ENCODE measurements around the gene CRYL1. TPM values are rescaled to one million over a fixed set of nuclear protein-coding genes. Genes with fewer than 3 reads are reported as not detected.

Gene CRYL1
- total and polyA plus RNA-seq, 9 of the 15 experiments (the other 6 are each of a cell fraction or from before 2014, with no cell fraction given): 1.0 to 6.9 (median 2.4) TPM

GRCh38 chr13:20536992-20537391 lies 11.3 kb upstream of the CRYL1 start:
- H3K9me1 ChIP-seq (ENCODE audit: control insufficient read depth, insufficient read depth, low read length): no peaks in the 10 kb centered on the region
- no peak for TF ChIP-seq ZNF133 (CRISPR knock-in tag; IDR thresholded peaks at IDR 0.05)
- no peak for TF ChIP-seq SIRT6 (IDR thresholded peaks at IDR 0.05; ENCODE audit: low read depth, low read length)
- TF ChIP-seq ELF2 (CRISPR knock-in tag; IDR thresholded peaks at IDR 0.05): no peak
- no peak for TF ChIP-seq KDM1A (IDR thresholded peaks at IDR 0.05)
- no peak for TF ChIP-seq ZNF253 (CRISPR knock-in tag; conservative IDR thresholded peaks at IDR 0.05)
- no peak for TF ChIP-seq ID3 (CRISPR knock-in tag; IDR thresholded peaks at IDR 0.05)
- TF ChIP-seq ID3 (tag; IDR thresholded peaks at IDR 0.05): no peak
- no peak for TF ChIP-seq SNAPC5 (CRISPR knock-in tag; IDR thresholded peaks at IDR 0.05)
- TF ChIP-seq RBM25 (IDR thresholded peaks at IDR 0.05; ENCODE audit: low read depth, low read length, severe bottlenecking): peak; percentile 83
- no peak for TF ChIP-seq SNIP1 (IDR thresholded peaks at IDR 0.05; ENCODE audit: low read depth)
- no peaks in the 10 kb centered on the region for H3K36me3 ChIP-seq (ENCODE audit: control insufficient read depth, insufficient read depth, low read length)
- H2AFZ ChIP-seq (ENCODE audit: low read depth, low read length): no peak overlapping the region
- BruUV-seq (replicated peaks): no TSS peak
- no peaks in the 10 kb centered on the region for H3K79me2 ChIP-seq (ENCODE audit: control insufficient read depth, insufficient read depth, low read length)
- H4K20me1 ChIP-seq (replicated peaks; ENCODE audit: control insufficient read depth, insufficient read depth, low read length): no peaks in the 10 kb centered on the region
- H3K4me3 ChIP-seq: no peak overlapping the region
- in situ Hi-C loops (cut with MboI) (no loop called here), intact Hi-C loops (cut with micrococcal nuclease) (no loop called here)
- no peak for DNase-seq (ENCODE audit: extremely low read depth in 1 of 4, low spot score in 3 of 4)
- no peak for ATAC-seq
- H3K9me3 ChIP-seq (replicated peaks; ENCODE audit: control insufficient read depth, insufficient read depth, low read depth, low read length): no peaks in the 10 kb centered on the region
- FAIRE-seq: no peak
- POLR2A ChIA-PET: no interaction called here
- H3K9ac ChIP-seq (ENCODE audit: insufficient read depth in 1 of 2, low read depth in 2 of 2, low read length in 2 of 2): no peak overlapping the region
- no peak overlapping the region for H3K27ac ChIP-seq (ENCODE audit: extremely low read depth, low read depth, low read length)
- H3K4me1 ChIP-seq (replicated peaks in 1 of 2; ENCODE audit: control insufficient read depth in 2 of 2, insufficient read depth in 2 of 2, low read length in 2 of 2): no peaks in the 10 kb centered on the region
- no peaks in the 10 kb centered on the region for H3K27me3 ChIP-seq (ENCODE audit: control insufficient read depth in 2 of 2, insufficient read depth in 2 of 2, low read length in 2 of 2)
- H3K4me2 ChIP-seq (ENCODE audit: insufficient read depth, low read length): no peak overlapping the region
- CTCF ChIA-PET (ENCODE audit: low intra/inter-chr PET ratio): no interaction called here

Data from K562 (cell line).